ENCODE results near the gene TEX22. TPM values are rescaled to one million over a fixed set of nuclear protein-coding genes. Genes with fewer than 3 reads are reported as not detected.
"Not testable (repeated sequence)": the region's sequence is repeated elsewhere in the genome, so short reads cannot be mapped to it uniquely, and the experiment has no call there.

The TEX22 gene
- not detected in 2 replicates for total RNA-seq (2014; rRNA removed; shearing (Covaris generic))

- peak; percentile 72 for DNase-seq (ENCODE audit: low read depth)
These were observed at the start of gene TEX22 for GRCh38 chr14:105398044-105398725. TSS of gene TEX22 (plus strand) at chr14:105398538. CDS start at chr14:105399341, 803 bp downstream.

- no peak for DNase-seq (ENCODE audit: low read depth)
These were observed 49.2 kb upstream of the TEX22 start for GRCh38 chr14:105348945-105349699.

- DNase-seq (ENCODE audit: low read depth) = no peak
These were observed 48.3 kb upstream of the TEX22 start for GRCh38 chr14:105349992-105350391.

- DNase-seq (ENCODE audit: low read depth) = no peak
These were observed 47.7 kb upstream of the TEX22 start for GRCh38 chr14:105350450-105351244.

GRCh38 chr14:105351410-105351809 is 46.9 kb upstream of the TEX22 start:
- DNase-seq (ENCODE audit: low read depth) = no peak

GRCh38 chr14:105351920-105352851 is 46.2 kb upstream of the TEX22 start:
- peak; percentile 68 for DNase-seq (ENCODE audit: low read depth)

- no peak for DNase-seq (ENCODE audit: low read depth)
These were observed 45.2 kb upstream of the TEX22 start for GRCh38 chr14:105353136-105353535.

GRCh38 chr14:105354541-105354940 is 43.8 kb upstream of the TEX22 start:
- no peak for DNase-seq (ENCODE audit: low read depth)

- DNase-seq (ENCODE audit: low read depth) = no peak
These were observed 43.2 kb upstream of the TEX22 start for GRCh38 chr14:105355049-105355575.

GRCh38 chr14:105355850-105356604 is 42.3 kb upstream of the TEX22 start:
- no peak for DNase-seq (ENCODE audit: low read depth)

GRCh38 chr14:105356927-105357326 is 41.4 kb upstream of the TEX22 start:
- DNase-seq (ENCODE audit: low read depth) = no peak

- no peak for DNase-seq (ENCODE audit: low read depth)
These were observed 40.7 kb upstream of the TEX22 start for GRCh38 chr14:105357626-105358025.

- DNase-seq (ENCODE audit: low read depth) = no peak
These were observed 40.0 kb upstream of the TEX22 start for GRCh38 chr14:105358140-105358846.

- no peak for DNase-seq (ENCODE audit: low read depth)
These were observed 39.4 kb upstream of the TEX22 start for GRCh38 chr14:105358943-105359342.

- DNase-seq (ENCODE audit: low read depth) = not testable (repeated sequence)
These were observed 36.9 kb upstream of the TEX22 start for GRCh38 chr14:105361412-105361811.

- peak; percentile 9 for DNase-seq (ENCODE audit: low read depth)
These were observed 34.3 kb upstream of the TEX22 start for GRCh38 chr14:105363847-105364708.

- DNase-seq (ENCODE audit: low read depth) = no peak
These were observed 33.2 kb upstream of the TEX22 start for GRCh38 chr14:105365101-105365500.

GRCh38 chr14:105365681-105366080 is 32.7 kb upstream of the TEX22 start:
- no peak for DNase-seq (ENCODE audit: low read depth)

All from RPMI7951 (cell line).